Measurements from ENCODE around the gene SCYGR4.

SCYGR4 gene

GRCh38 chr2:227623226-227623625 is 5.9 kb downstream of the SCYGR4 start:
- H3K9me3 ChIP-seq (replicated peaks in 1 of 11) = peaks cover 0 to 22% (median 11%) of the 10 kb centered on the region in 11 experiments; a peak in 17 of 22 replicates
- no peaks in the 10 kb centered on the region for H3K36me3 ChIP-seq
- no peak overlapping the region for H3K27ac ChIP-seq
- no peaks in the 10 kb centered on the region for H4K20me1 ChIP-seq
- peaks cover 12 to 25% (median 18%) of the 10 kb centered on the region in 10 experiments for H3K4me1 ChIP-seq
- no peak overlapping the region for H3K9ac ChIP-seq
- H3K27me3 ChIP-seq = no peaks in the 10 kb centered on the region
- no peak overlapping the region for H3K4me3 ChIP-seq
- peak overlapping the region in 5 of 11 experiments; percentile 5 to 50 (median 27); a peak in 6 of 22 replicates for H3K4me2 ChIP-seq
- no peak for TF ChIP-seq Cebpa-rat (IDR thresholded peaks at IDR 0.05)

- Histone ChIP-seq H3K9me3 (replicated peaks in 1 of 11) (peaks cover 0 to 22% (median 11%) of the 10 kb centered on the region in 11 experiments; a peak in 17 of 22 replicates), H3K36me3 (no peaks in the 10 kb centered on the region), H3K4me3 (no peak overlapping the region), H3K4me1 (peaks cover 0 to 6% (median 0%) of the 10 kb centered on the region in 10 experiments; a peak in 8 of 20 replicates), H3K27me3 (no peaks in the 10 kb centered on the region), H3K9ac (no peak overlapping the region), H4K20me1 (no peaks in the 10 kb centered on the region), H3K4me2 (no peak overlapping the region), H3K27ac (no peak overlapping the region)
- no peak for TF ChIP-seq Cebpa-rat (IDR thresholded peaks at IDR 0.05)
Observed at GRCh38 chr2:227625420-227625819, 8.1 kb downstream of the SCYGR4 start.

- Histone ChIP-seq H3K4me2 (no peak overlapping the region), H3K9ac (no peak overlapping the region), H3K4me3 (no peak overlapping the region), H3K27me3 (no peaks in the 10 kb centered on the region), H3K27ac (no peak overlapping the region), H3K9me3 (replicated peaks in 1 of 11) (peaks cover 0 to 22% (median 11%) of the 10 kb centered on the region in 11 experiments; a peak in 17 of 22 replicates), H3K4me1 (peaks cover 0 to 6% (median 0%) of the 10 kb centered on the region in 10 experiments; a peak in 8 of 20 replicates), H3K36me3 (no peaks in the 10 kb centered on the region), H4K20me1 (no peaks in the 10 kb centered on the region)
- TF ChIP-seq Cebpa-rat (IDR thresholded peaks at IDR 0.05) = no peak
Observed at GRCh38 chr2:227626580-227627151, 9.4 kb downstream of the SCYGR4 start.

GRCh38 chr2:227627769-227628168 is 10.5 kb downstream of the SCYGR4 start:
- H3K4me2 ChIP-seq = no peak overlapping the region
- no peak for TF ChIP-seq Cebpa-rat (IDR thresholded peaks at IDR 0.05)
- H4K20me1 ChIP-seq = no peaks in the 10 kb centered on the region
- H3K27ac ChIP-seq = no peak overlapping the region
- peaks cover 0 to 6% (median 0%) of the 10 kb centered on the region in 10 experiments; a peak in 8 of 20 replicates for H3K4me1 ChIP-seq
- H3K27me3 ChIP-seq = no peaks in the 10 kb centered on the region
- H3K4me3 ChIP-seq = no peak overlapping the region
- no peaks in the 10 kb centered on the region for H3K36me3 ChIP-seq
- H3K9ac ChIP-seq = no peak overlapping the region
- H3K9me3 ChIP-seq (replicated peaks in 1 of 11) = peaks cover 0 to 13% (median 2%) of the 10 kb centered on the region in 11 experiments; a peak in 15 of 22 replicates

- Histone ChIP-seq H3K4me3 (no peak overlapping the region), H3K27ac (no peak overlapping the region), H3K4me2 (no peak overlapping the region), H4K20me1 (no peaks in the 10 kb centered on the region), H3K27me3 (no peaks in the 10 kb centered on the region), H3K9me3 (replicated peaks in 1 of 11) (0 out of 22 replicates have a peak, but pooled peaks cover 0 to 3% (median 0%) of the 10 kb centered on the region in 11 experiments), H3K4me1 (no peaks in the 10 kb centered on the region), H3K9ac (no peak overlapping the region), H3K36me3 (no peaks in the 10 kb centered on the region)
- no peak for TF ChIP-seq Cebpa-rat (IDR thresholded peaks at IDR 0.05)
Observed at GRCh38 chr2:227629435-227629834, 12.1 kb downstream of the SCYGR4 start.

GRCh38 chr2:227630322-227630721 is 13.0 kb downstream of the SCYGR4 start:
- H3K4me1 ChIP-seq = no peaks in the 10 kb centered on the region
- H4K20me1 ChIP-seq = no peaks in the 10 kb centered on the region
- H3K36me3 ChIP-seq = no peaks in the 10 kb centered on the region
- no peak overlapping the region for H3K9ac ChIP-seq
- H3K27ac ChIP-seq = no peak overlapping the region
- H3K4me2 ChIP-seq = no peak overlapping the region
- H3K9me3 ChIP-seq (replicated peaks in 1 of 11) = no peaks in the 10 kb centered on the region
- no peaks in the 10 kb centered on the region for H3K27me3 ChIP-seq
- H3K4me3 ChIP-seq = no peak overlapping the region
- no peak for TF ChIP-seq Cebpa-rat (IDR thresholded peaks at IDR 0.05)

- H3K27ac ChIP-seq = no peak overlapping the region
- H3K36me3 ChIP-seq = no peaks in the 10 kb centered on the region
- H3K4me2 ChIP-seq = no peak overlapping the region
- no peaks in the 10 kb centered on the region for H3K4me1 ChIP-seq
- H3K9ac ChIP-seq = no peak overlapping the region
- no peak for TF ChIP-seq Cebpa-rat (IDR thresholded peaks at IDR 0.05)
- no peaks in the 10 kb centered on the region for H3K27me3 ChIP-seq
- no peaks in the 10 kb centered on the region for H3K9me3 ChIP-seq (replicated peaks in 1 of 11)
- H4K20me1 ChIP-seq = no peaks in the 10 kb centered on the region
- H3K4me3 ChIP-seq = no peak overlapping the region
Observed at GRCh38 chr2:227632827-227633226, 15.5 kb downstream of the SCYGR4 start.

GRCh38 chr2:227634201-227634600 is 16.9 kb downstream of the SCYGR4 start:
- Histone ChIP-seq H3K9me3 (replicated peaks in 1 of 11) (no peaks in the 10 kb centered on the region), H3K4me1 (no peaks in the 10 kb centered on the region), H3K9ac (no peak overlapping the region), H3K4me3 (no peak overlapping the region), H3K27ac (no peak overlapping the region), H3K27me3 (no peaks in the 10 kb centered on the region), H3K4me2 (no peak overlapping the region), H3K36me3 (no peaks in the 10 kb centered on the region), H4K20me1 (no peaks in the 10 kb centered on the region)
- TF ChIP-seq Cebpa-rat (IDR thresholded peaks at IDR 0.05) = no peak

- TF ChIP-seq Cebpa-rat (IDR thresholded peaks at IDR 0.05) = no peak
- H3K36me3 ChIP-seq = no peaks in the 10 kb centered on the region
- no peak overlapping the region for H3K27ac ChIP-seq
- no peaks in the 10 kb centered on the region for H3K4me1 ChIP-seq
- H4K20me1 ChIP-seq = no peaks in the 10 kb centered on the region
- no peaks in the 10 kb centered on the region for H3K9me3 ChIP-seq (replicated peaks in 1 of 11)
- H3K4me3 ChIP-seq = no peak overlapping the region
- no peak overlapping the region for H3K9ac ChIP-seq
- no peaks in the 10 kb centered on the region for H3K27me3 ChIP-seq
- H3K4me2 ChIP-seq = no peak overlapping the region
Observed at GRCh38 chr2:227642656-227643055, 25.4 kb downstream of the SCYGR4 start.

- Histone ChIP-seq H3K27ac (no peak overlapping the region), H4K20me1 (no peaks in the 10 kb centered on the region), H3K9me3 (replicated peaks in 1 of 11) (no peaks in the 10 kb centered on the region), H3K4me3 (no peak overlapping the region), H3K9ac (no peak overlapping the region), H3K4me2 (no peak overlapping the region), H3K4me1 (no peaks in the 10 kb centered on the region), H3K27me3 (no peaks in the 10 kb centered on the region), H3K36me3 (no peaks in the 10 kb centered on the region)
- TF ChIP-seq Cebpa-rat (IDR thresholded peaks at IDR 0.05) = no peak
Observed at GRCh38 chr2:227643990-227644551, 26.8 kb downstream of the SCYGR4 start.

Data from BLaER1 treated with 17β-estradiol and CSF1 and Interleukin-3, amounts not matched to agents 10 nM and 100 nM (cell line).